ENCODE data around the gene ZNF41. TPM values are rescaled to one million over a fixed set of nuclear protein-coding genes. Genes with fewer than 3 reads are reported as not detected.

The ZNF41 gene
- polyA plus RNA-seq, 1 of the 3 experiments (the other 2 are of a cell fraction) = 2.7 TPM

DNA sequence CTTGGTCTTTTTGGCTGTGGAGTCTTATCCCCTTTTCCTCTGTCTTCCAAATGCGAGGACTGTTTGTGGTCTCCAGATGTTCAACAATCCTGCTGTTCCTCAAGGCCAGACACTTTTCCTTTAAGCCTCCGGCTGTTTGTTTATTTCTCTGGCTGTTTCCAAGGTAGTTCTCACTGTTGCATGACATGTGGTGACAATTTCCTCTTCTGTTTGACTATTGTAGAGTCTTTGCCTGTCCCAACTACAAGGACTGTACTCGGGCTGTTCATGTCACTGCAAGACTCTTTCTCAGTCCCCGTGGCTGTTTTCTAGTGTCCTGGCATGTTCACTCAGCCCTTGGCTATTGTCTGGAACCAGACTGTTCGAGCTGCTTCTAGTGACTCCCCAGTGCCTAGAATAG, 62.1 kb downstream of the ZNF41 start (continued):
- TF ChIP-seq, protein P1, sequence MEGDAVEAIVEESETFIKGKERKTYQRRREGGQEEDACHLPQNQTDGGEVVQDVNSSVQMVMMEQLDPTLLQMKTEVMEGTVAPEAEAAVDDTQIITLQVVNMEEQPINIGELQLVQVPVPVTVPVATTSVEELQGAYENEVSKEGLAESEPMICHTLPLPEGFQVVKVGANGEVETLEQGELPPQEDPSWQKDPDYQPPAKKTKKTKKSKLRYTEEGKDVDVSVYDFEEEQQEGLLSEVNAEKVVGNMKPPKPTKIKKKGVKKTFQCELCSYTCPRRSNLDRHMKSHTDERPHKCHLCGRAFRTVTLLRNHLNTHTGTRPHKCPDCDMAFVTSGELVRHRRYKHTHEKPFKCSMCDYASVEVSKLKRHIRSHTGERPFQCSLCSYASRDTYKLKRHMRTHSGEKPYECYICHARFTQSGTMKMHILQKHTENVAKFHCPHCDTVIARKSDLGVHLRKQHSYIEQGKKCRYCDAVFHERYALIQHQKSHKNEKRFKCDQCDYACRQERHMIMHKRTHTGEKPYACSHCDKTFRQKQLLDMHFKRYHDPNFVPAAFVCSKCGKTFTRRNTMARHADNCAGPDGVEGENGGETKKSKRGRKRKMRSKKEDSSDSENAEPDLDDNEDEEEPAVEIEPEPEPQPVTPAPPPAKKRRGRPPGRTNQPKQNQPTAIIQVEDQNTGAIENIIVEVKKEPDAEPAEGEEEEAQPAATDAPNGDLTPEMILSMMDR (IDR thresholded peaks at IDR 0.05) = no peak
- no peak for TF ChIP-seq RAD21 (IDR thresholded peaks at IDR 0.05; ENCODE audit: low read length)
- no peak for TF ChIP-seq NFIC (IDR thresholded peaks at IDR 0.05; ENCODE audit: borderline replicate concordance)
- TF ChIP-seq FOXJ3 (CRISPR knock-in tag; IDR thresholded peaks at IDR 0.05) = no peak

DNA sequence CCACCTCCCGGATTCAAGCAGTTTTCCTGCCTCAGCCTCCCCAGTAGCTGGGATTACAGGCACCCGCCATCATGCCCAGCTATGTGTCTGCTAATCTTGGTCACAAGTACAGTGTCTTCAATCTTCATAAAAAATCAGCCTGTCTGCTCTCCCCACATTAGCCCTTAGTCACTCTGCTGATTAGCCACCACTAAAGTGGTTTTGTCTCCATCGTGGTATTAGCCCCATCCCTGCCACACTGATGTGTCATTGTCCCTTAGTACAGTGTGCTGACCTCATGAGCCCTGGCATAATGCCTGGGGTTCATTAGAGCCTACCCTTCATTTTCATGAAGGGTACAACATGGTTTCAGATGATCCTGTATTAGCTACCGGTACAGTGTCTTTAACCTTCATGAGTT, 62.8 kb downstream of the ZNF41 start:
- no peaks in the 10 kb centered on the region for H3K79me2 ChIP-seq (ENCODE audit: insufficient read depth)
- H3K36me3 ChIP-seq (replicated peaks in 1 of 2; ENCODE audit: control insufficient read depth in 1 of 2, insufficient read depth in 2 of 2, low read length in 1 of 2) = no peaks in the 10 kb centered on the region
- no peak overlapping the region for H3K9ac ChIP-seq
- H3K9me2 ChIP-seq = no peaks in the 10 kb centered on the region
- POLR2A ChIA-PET = no interaction called here
- no peaks in the 10 kb centered on the region for H3K27me3 ChIP-seq (ENCODE audit: insufficient read depth)
- no peaks in the 10 kb centered on the region for H3F3A ChIP-seq (replicated peaks; ENCODE audit: insufficient read depth)
- WGBS (ENCODE audit: low lambda C conversion rate) = 32% methylated on average over 4 of the region's 4 CpGs
- no peaks in the 10 kb centered on the region for H3K4me1 ChIP-seq (ENCODE audit: control insufficient read depth in 1 of 2, insufficient read depth in 2 of 2, low read depth in 1 of 2, low read length in 1 of 2)
- no peaks in the 10 kb centered on the region for H3K9me3 ChIP-seq
- no peaks in the 10 kb centered on the region for H4K20me1 ChIP-seq (ENCODE audit: insufficient read depth)
- CTCF ChIA-PET = interaction anchor here (1.0 kb wide), 1 partner anchor 36 kb away, joined by 3 read pairs; no protein-coding TSS in a partner anchor
- no peak for DNase-seq
- H3K4me3 ChIP-seq (ENCODE audit: low read depth in 2 of 2, low read length in 1 of 2) = no peak overlapping the region
- H2AFZ ChIP-seq (ENCODE audit: low read depth) = no peak overlapping the region
- no peak overlapping the region for H3K27ac ChIP-seq (ENCODE audit: low read depth in 2 of 2, low read length in 1 of 2)
- no peak overlapping the region for H3K4me2 ChIP-seq
- TF ChIP-seq RCOR1 (IDR thresholded peaks at IDR 0.05; ENCODE audit: low read length) = no peak
- TF ChIP-seq FOXJ3 (CRISPR knock-in tag; IDR thresholded peaks at IDR 0.05) = no peak
- no peak for TF ChIP-seq CHD2 (IDR thresholded peaks at IDR 0.05; ENCODE audit: low read length, partially characterized antibody)
- no peak for TF ChIP-seq GABPA (IDR thresholded peaks at IDR 0.05; ENCODE audit: low read depth)
- TF ChIP-seq USF1 (IDR thresholded peaks at IDR 0.05; ENCODE audit: borderline replicate concordance, low read depth) = no peak
- no peak for TF ChIP-seq TEAD4 (IDR thresholded peaks at IDR 0.05; ENCODE audit: borderline replicate concordance, insufficient read depth)
- TF ChIP-seq REST (IDR thresholded peaks at IDR 0.05; ENCODE audit: low read depth, low read length) = no peak
- no peak for TF ChIP-seq EZH2phosphoT487 (IDR thresholded peaks at IDR 0.05; ENCODE audit: borderline replicate concordance, low read depth)
- no peak for TF ChIP-seq TAF1 (IDR thresholded peaks at IDR 0.05; ENCODE audit: borderline replicate concordance, low read depth, low read length)
- no peak for TF ChIP-seq PBX3 (IDR thresholded peaks at IDR 0.05)
- TF ChIP-seq NFIC (IDR thresholded peaks at IDR 0.05; ENCODE audit: borderline replicate concordance) = no peak
- TF ChIP-seq, protein P1 (IDR thresholded peaks at IDR 0.05) = no peak
- no peak for TF ChIP-seq RAD21 (IDR thresholded peaks at IDR 0.05; ENCODE audit: low read length)
- no peak for TF ChIP-seq ZBTB33 (IDR thresholded peaks at IDR 0.05; ENCODE audit: borderline replicate concordance, low read depth)
- no peak for TF ChIP-seq TCF12 (IDR thresholded peaks at IDR 0.05)
- TF ChIP-seq IRF3 (IDR thresholded peaks at IDR 0.05; ENCODE audit: low read depth, low read length) = no peak
- TF ChIP-seq YY1 (IDR thresholded peaks at IDR 0.05; ENCODE audit: low read depth) = no peak
